ENCODE results near the gene MTMR10. TPM values are rescaled to one million over a fixed set of nuclear protein-coding genes. Genes with fewer than 3 reads are reported as not detected.

The MTMR10 gene
- total and polyA plus RNA-seq, 7 experiments from 2014 or later = 4.0 to 50.8 (median 33.2) TPM

- ChIA-PET CTCF (no interaction called here), POLR2A (no interaction called here)
- peaks cover 7 to 96% (median 12%) of the 10 kb centered on the region in 3 experiments for H3K36me3 ChIP-seq (ENCODE audit: control insufficient read depth in 2 of 3, insufficient read depth in 3 of 3, low read length in 3 of 3)
- Mint-ChIP-seq H3K4me1 (peaks cover under 1 to 9% (median 3%) of the 10 kb centered on the region in 7 donors), H3K9me3 (no peaks in the 10 kb centered on the region), H3K27ac (no peak overlapping the region), H3K36me3 (peaks cover 10 to 54% (median 22%) of the 10 kb centered on the region in 5 donors), H3K4me3 (no peak overlapping the region), H3K27me3 (no peaks in the 10 kb centered on the region)
- no peaks in the 10 kb centered on the region for H3K4me1 ChIP-seq (ENCODE audit: control insufficient read depth in 2 of 2, insufficient read depth in 2 of 2, low read length in 2 of 2)
- H3K27me3 ChIP-seq (ENCODE audit: control insufficient read depth in 2 of 2, insufficient read depth in 2 of 2, low read length in 2 of 2) = no peaks in the 10 kb centered on the region
- no peaks in the 10 kb centered on the region for H3K9me3 ChIP-seq (ENCODE audit: control insufficient read depth in 2 of 3, low read length in 3 of 3)
- H3K4me3 ChIP-seq (ENCODE audit: low read length) = no peak overlapping the region
- intact Hi-C loops (cut with micrococcal nuclease) = loop anchor here in 1 of 2 donors (10.0 kb wide), 1 partner anchor 57 kb away; no protein-coding TSS in a partner anchor
- DNase-seq (no peak), ATAC-seq (no peak)
- no peak overlapping the region for H3K27ac ChIP-seq (ENCODE audit: low read depth, low read length)
Observed at GRCh38 chr15:30921781-30922479, 69.5 kb downstream of the MTMR10 start.

DNA sequence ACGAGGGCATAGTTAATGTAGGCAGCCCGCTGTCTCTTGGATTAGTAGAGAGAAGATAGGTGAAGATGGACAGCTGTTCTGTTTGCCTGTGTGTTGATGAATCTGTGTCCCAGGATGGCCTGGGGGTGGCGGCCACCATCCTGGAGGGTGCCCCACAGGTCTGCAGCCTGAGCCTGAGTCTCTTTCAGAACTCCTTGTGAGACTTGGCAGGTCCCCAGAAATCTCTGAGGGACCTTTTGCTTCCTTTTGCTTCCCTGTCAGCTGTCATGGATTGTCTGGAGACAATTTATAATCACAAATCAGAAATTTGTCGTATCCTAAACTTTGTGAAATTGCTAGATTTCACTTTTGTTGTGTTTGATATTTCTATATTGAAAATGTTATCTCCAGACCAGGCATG is 70.3 kb downstream of the MTMR10 start:
- POLR2A ChIA-PET = no interaction called here

GRCh38 chr15:30919877-30920550 is 71.4 kb downstream of the MTMR10 start:
- intact Hi-C loops (cut with micrococcal nuclease) = loop anchor here in 1 of 2 donors (10.0 kb wide), 1 partner anchor 55 kb away; no protein-coding TSS in a partner anchor
- no peak overlapping the region for H3K27ac ChIP-seq (ENCODE audit: low read depth, low read length)
- H3K9me3 Mint-ChIP-seq = peaks cover 0 to 2% (median 0%) of the 10 kb centered on the region in 11 donors
- CTCF ChIA-PET = no interaction called here
- no peaks in the 10 kb centered on the region for H3K9me3 ChIP-seq (ENCODE audit: control insufficient read depth in 2 of 3, low read length in 3 of 3)
- POLR2A ChIA-PET = no interaction called here
- H3K36me3 Mint-ChIP-seq = peaks cover 12 to 48% (median 22%) of the 10 kb centered on the region in 5 donors
- H3K27me3 ChIP-seq (ENCODE audit: control insufficient read depth in 2 of 2, insufficient read depth in 2 of 2, low read length in 2 of 2) = no peaks in the 10 kb centered on the region
- DNase-seq = no peak
- no peak for ATAC-seq
- no peak overlapping the region for H3K27ac Mint-ChIP-seq
- no peaks in the 10 kb centered on the region for H3K4me1 ChIP-seq (ENCODE audit: control insufficient read depth in 2 of 2, insufficient read depth in 2 of 2, low read length in 2 of 2)
- no peak overlapping the region for H3K4me3 ChIP-seq (ENCODE audit: low read length)
- H3K4me1 Mint-ChIP-seq = peaks cover 7 to 16% (median 8%) of the 10 kb centered on the region in 7 donors
- H3K27me3 Mint-ChIP-seq = no peaks in the 10 kb centered on the region
- peaks cover 7 to 89% (median 11%) of the 10 kb centered on the region in 3 experiments for H3K36me3 ChIP-seq (ENCODE audit: control insufficient read depth in 2 of 3, insufficient read depth in 3 of 3, low read length in 3 of 3)
- no peak overlapping the region for H3K4me3 Mint-ChIP-seq

More for the DNA sequence above, 70.3 kb downstream of the MTMR10 start:
- no peak overlapping the region for H3K27ac ChIP-seq (ENCODE audit: low read depth, low read length)
- H3K36me3 Mint-ChIP-seq = peaks cover 10 to 51% (median 23%) of the 10 kb centered on the region in 5 donors
- intact Hi-C loops (cut with micrococcal nuclease) = loop anchor here in 1 of 2 donors (10.0 kb wide), 1 partner anchor 56 kb away; no protein-coding TSS in a partner anchor
- no peaks in the 10 kb centered on the region for H3K27me3 Mint-ChIP-seq
- H3K4me1 Mint-ChIP-seq = peaks cover 7 to 16% (median 8%) of the 10 kb centered on the region in 7 donors
- H3K9me3 ChIP-seq (ENCODE audit: control insufficient read depth in 2 of 3, low read length in 3 of 3) = no peaks in the 10 kb centered on the region
- CTCF ChIA-PET = no interaction called here
- DNase-seq (no peak), ATAC-seq (no peak)
- peaks cover 7 to 96% (median 16%) of the 10 kb centered on the region in 3 experiments for H3K36me3 ChIP-seq (ENCODE audit: control insufficient read depth in 2 of 3, insufficient read depth in 3 of 3, low read length in 3 of 3)
- peaks cover 0 to 2% (median 0%) of the 10 kb centered on the region in 11 donors for H3K9me3 Mint-ChIP-seq
- H3K4me3 Mint-ChIP-seq = no peak overlapping the region
- H3K4me3 ChIP-seq (ENCODE audit: low read length) = no peak overlapping the region
- H3K27me3 ChIP-seq (ENCODE audit: control insufficient read depth in 2 of 2, insufficient read depth in 2 of 2, low read length in 2 of 2) = no peaks in the 10 kb centered on the region
- no peaks in the 10 kb centered on the region for H3K4me1 ChIP-seq (ENCODE audit: control insufficient read depth in 2 of 2, insufficient read depth in 2 of 2, low read length in 2 of 2)
- peak overlapping the region in 2 of 9 donors; percentile 32 to 59 for H3K27ac Mint-ChIP-seq

DNA sequence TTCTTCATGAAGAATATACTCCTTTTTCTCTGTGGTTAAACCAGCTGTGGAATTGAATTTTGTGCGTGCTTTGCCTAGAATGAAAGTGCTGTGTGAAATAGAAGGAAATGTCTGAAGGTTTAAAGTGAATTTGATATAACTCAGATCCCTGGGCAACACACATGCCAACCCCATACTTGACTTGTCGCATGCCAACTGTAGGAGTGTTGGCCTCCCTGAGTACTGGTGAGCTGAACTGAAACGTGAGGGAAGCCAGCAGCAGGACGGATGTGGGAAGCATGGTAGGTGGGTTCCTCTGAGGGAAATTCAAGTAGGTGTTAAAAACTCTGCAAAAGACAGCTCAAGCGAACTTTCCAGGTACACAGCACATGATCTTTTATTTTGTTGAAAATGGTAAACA is 73.1 kb downstream of the MTMR10 start:
- H3K27me3 Mint-ChIP-seq = no peaks in the 10 kb centered on the region
- no peak for DNase-seq
- peaks cover 0 to 81% (median 7%) of the 10 kb centered on the region in 3 experiments for H3K36me3 ChIP-seq (ENCODE audit: control insufficient read depth in 2 of 3, insufficient read depth in 3 of 3, low read length in 3 of 3)
- H3K27me3 ChIP-seq (ENCODE audit: control insufficient read depth in 2 of 2, insufficient read depth in 2 of 2, low read length in 2 of 2) = no peaks in the 10 kb centered on the region
- peaks cover 6 to 37% (median 18%) of the 10 kb centered on the region in 5 donors for H3K36me3 Mint-ChIP-seq
- peaks cover 0 to 2% (median 0%) of the 10 kb centered on the region in 11 donors for H3K9me3 Mint-ChIP-seq
- H3K27ac ChIP-seq (ENCODE audit: low read depth, low read length) = no peak overlapping the region
- ATAC-seq = no peak
- H3K4me1 Mint-ChIP-seq = peaks cover 6 to 16% (median 10%) of the 10 kb centered on the region in 7 donors
- H3K9me3 ChIP-seq (ENCODE audit: control insufficient read depth in 2 of 3, low read length in 3 of 3) = no peaks in the 10 kb centered on the region
- H3K27ac Mint-ChIP-seq = peak overlapping the region in 2 of 9 donors; percentile 1 to 12
- POLR2A ChIA-PET = no interaction called here
- CTCF ChIA-PET = interaction anchor here (0.8 kb wide), 1 partner anchor 26 kb away, joined by 3 read pairs; no protein-coding TSS in a partner anchor
- intact Hi-C loops (cut with micrococcal nuclease) = no loop called here
- H3K4me3 ChIP-seq (ENCODE audit: low read length) = no peak overlapping the region
- H3K4me1 ChIP-seq (ENCODE audit: control insufficient read depth in 2 of 2, insufficient read depth in 2 of 2, low read length in 2 of 2) = no peaks in the 10 kb centered on the region
- H3K4me3 Mint-ChIP-seq = no peak overlapping the region

GRCh38 chr15:30917675-30918074 is 73.8 kb downstream of the MTMR10 start:
- Histone ChIP-seq H3K36me3 (ENCODE audit: control insufficient read depth in 2 of 3, insufficient read depth in 3 of 3, low read length in 3 of 3) (peaks cover 0 to 79% (median 7%) of the 10 kb centered on the region in 3 experiments), H3K27ac (ENCODE audit: low read depth, low read length) (no peak overlapping the region), H3K9me3 (ENCODE audit: control insufficient read depth in 2 of 3, low read length in 3 of 3) (no peaks in the 10 kb centered on the region), H3K27me3 (ENCODE audit: control insufficient read depth in 2 of 2, insufficient read depth in 2 of 2, low read length in 2 of 2) (no peaks in the 10 kb centered on the region), H3K4me1 (ENCODE audit: control insufficient read depth in 2 of 2, insufficient read depth in 2 of 2, low read length in 2 of 2) (no peaks in the 10 kb centered on the region), H3K4me3 (ENCODE audit: low read length) (no peak overlapping the region)
- Mint-ChIP-seq H3K4me3 (no peak overlapping the region), H3K27me3 (no peaks in the 10 kb centered on the region), H3K27ac (no peak overlapping the region), H3K36me3 (peaks cover 6 to 37% (median 18%) of the 10 kb centered on the region in 5 donors), H3K9me3 (peaks cover 0 to 2% (median 0%) of the 10 kb centered on the region in 11 donors), H3K4me1 (peaks cover 6 to 16% (median 10%) of the 10 kb centered on the region in 7 donors)
- intact Hi-C loops (cut with micrococcal nuclease) = no loop called here
- DNase-seq = no peak
- CTCF ChIA-PET = interaction anchor here (0.7 to 0.8 kb wide), 2 partner anchors 25 to 95 kb away, joined by 3 read pairs; no protein-coding TSS in a partner anchor
- POLR2A ChIA-PET = no interaction called here
- ATAC-seq = no peak

DNA sequence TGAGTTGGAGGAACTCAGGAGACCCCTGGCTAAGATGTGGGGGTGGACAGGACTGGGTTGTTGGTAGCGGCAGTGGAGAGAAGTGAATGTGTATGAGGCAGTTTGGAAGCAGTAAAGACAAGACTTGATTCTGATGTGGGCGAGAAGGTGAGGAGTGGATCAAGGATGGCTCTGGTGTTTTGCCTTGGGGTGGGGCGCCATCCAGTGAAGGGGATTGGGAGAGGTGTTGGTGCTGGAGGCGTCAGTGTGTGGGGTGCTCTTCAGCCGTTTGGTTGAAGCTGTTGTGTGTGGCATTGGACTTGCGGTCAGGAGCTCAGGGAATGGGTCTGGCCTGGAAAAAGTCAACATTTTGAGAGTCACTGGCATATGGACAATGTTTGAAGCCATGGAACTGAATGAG is 74.4 kb downstream of the MTMR10 start:
- ChIA-PET POLR2A (no interaction called here), CTCF (no interaction called here)
- no peak overlapping the region for H3K27ac ChIP-seq (ENCODE audit: low read depth, low read length)
- H3K4me1 ChIP-seq (ENCODE audit: control insufficient read depth in 2 of 2, insufficient read depth in 2 of 2, low read length in 2 of 2) = no peaks in the 10 kb centered on the region
- H3K9me3 ChIP-seq (ENCODE audit: control insufficient read depth in 2 of 3, low read length in 3 of 3) = no peaks in the 10 kb centered on the region
- intact Hi-C loops (cut with micrococcal nuclease) = no loop called here
- Mint-ChIP-seq H3K27ac (peak overlapping the region in 3 of 9 donors; percentile 6 to 38 (median 30)), H3K4me1 (peaks cover 6 to 16% (median 10%) of the 10 kb centered on the region in 7 donors), H3K9me3 (peaks cover 0 to 2% (median 0%) of the 10 kb centered on the region in 11 donors), H3K36me3 (peaks cover 6 to 34% (median 16%) of the 10 kb centered on the region in 5 donors), H3K27me3 (no peaks in the 10 kb centered on the region), H3K4me3 (no peak overlapping the region)
- H3K4me3 ChIP-seq (ENCODE audit: low read length) = no peak overlapping the region
- ATAC-seq (no peak), DNase-seq (peak in 1 of 9 donors; percentile 19)
- H3K27me3 ChIP-seq (ENCODE audit: control insufficient read depth in 2 of 2, insufficient read depth in 2 of 2, low read length in 2 of 2) = no peaks in the 10 kb centered on the region
- peaks cover 0 to 79% (median 7%) of the 10 kb centered on the region in 3 experiments for H3K36me3 ChIP-seq (ENCODE audit: control insufficient read depth in 2 of 3, insufficient read depth in 3 of 3, low read length in 3 of 3)

Measured in naive thymus-derived CD4-positive, alpha-beta T cell (primary cell).